NOMO-1 treated with DMSO at 0.1 percent for 48 hours (cell line): ENCODE data around the gene CHST5.

Source experiments
- DNase-seq: peaks from one replicate; lab custom pipeline; 2025; ENCODE audit not compliant: unreplicated experiment; lab: John Stamatoyannopoulos, UW

The CHST5 gene

DNA sequence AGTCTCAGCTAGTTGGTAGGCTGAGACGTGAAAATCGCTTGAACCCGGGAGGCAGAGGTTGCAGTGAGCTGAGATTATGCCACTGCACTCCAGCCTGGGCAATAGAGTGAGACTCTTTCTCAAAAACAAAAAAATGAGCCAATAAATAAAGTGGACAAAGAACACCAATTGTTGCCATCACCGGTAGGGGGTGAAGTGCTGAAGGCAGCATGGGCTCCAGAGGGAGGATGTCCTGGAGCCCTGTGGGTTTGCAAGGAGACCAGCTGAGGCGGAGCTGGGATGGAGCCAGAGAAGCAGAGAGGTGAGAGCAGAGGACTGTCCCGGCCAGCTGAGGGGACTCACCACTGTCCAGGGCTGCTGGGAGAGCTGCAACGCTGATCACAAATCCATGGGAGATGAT is 54.4 kb downstream of the CHST5 start:
- DNase-seq = no peak

DNA sequence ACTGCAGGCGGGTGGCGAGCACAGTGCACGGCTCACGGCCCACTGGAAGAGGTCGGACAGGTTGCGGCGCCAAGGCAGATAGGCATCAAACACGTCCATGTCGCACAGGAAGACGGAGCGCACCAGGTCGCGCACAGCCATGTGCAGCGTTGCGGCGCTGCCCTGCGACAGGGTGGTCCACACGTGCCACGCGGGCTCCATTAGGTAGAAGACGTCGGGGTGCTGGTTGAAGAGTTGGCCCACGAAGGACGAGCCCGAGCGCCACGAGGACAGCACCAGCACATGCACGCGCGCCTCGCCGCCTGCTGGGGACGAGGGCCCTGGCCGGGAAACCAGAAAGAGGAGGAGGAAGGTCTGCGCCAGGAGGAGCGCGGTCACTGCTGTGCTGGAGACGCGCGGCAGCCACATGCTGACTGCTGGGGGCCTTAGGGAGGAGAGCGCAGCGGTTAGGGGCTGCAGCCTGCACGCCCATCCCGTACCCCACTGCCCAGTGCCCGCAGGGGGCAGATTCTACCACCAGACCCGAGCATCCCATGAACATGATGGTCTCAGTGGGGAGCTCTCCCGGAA is 56.4 kb downstream of the CHST5 start:
- DNase-seq = no peak
